NCI-H1105 (cell line): Measurements from ENCODE around the gene SRRD.
A peak's percentile ranks its signal among the peaks of the same experiment; 100 is the strongest.

Source experiments
- DNase-seq: peaks from one replicate; lab custom pipeline; 2025; lab: John Stamatoyannopoulos, UW

Gene SRRD

DNA sequence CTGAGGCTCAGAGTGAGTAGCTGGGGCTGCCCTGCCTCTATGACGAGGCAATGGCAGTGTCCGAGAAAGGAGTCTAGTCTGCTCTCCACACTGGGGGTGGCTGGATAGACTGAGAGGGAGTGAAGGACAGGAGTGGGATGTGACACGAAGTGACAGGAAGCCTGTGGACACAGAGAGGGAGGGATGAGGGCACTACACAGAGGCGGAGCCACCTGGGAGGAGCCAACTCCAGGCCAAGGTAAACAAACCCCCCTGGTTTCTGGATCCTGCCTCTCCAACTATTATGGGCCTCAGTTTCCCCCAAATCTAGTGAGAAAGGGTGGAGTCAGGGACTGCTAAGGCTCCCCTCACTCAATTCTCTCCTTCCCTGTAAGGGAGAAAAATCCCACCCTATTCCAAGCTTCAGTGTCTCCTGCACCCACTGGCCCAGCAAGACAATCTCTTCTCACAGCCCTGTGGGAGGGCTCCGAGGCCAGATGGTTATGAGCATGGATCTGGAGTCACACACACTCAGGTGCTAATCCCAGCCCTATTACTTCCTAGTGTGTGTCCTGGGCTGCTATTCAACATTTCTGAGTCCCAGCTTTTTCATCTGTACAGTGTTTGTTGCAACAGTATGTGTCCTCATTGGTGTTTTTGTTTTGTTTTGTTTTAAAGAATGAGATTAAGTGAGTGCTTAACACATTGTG is 29.7 kb upstream of the SRRD start:
- no peak for DNase-seq

- no peak for DNase-seq
Observed at GRCh38 chr22:26457661-26458272, 25.9 kb upstream of the SRRD start.

GRCh38 chr22:26460202-26460601 is 23.5 kb upstream of the SRRD start:
- DNase-seq: no peak

- peak; percentile 28 for DNase-seq
Observed at GRCh38 chr22:26461188-26461810, 22.4 kb upstream of the SRRD start.

DNA sequence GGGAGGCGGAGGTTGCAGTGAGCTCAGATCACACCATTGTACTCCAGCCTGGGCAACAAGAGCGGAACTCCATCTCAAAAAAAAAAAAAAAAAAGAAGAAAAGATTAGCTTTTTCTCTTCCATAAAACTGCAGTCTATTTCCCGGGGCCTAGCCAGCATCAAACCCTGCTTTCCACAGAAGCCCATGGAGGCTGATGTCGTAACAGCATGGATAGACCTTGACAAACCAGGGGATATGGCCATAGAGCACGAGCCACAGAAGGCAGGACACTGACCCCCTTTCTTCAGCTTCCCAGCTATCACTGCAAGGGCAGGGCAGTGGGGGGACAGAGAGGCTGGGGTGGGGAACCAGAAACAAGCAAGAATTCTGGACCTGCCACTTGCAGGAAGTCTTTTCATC is 21.6 kb upstream of the SRRD start:
- DNase-seq: no peak

DNA sequence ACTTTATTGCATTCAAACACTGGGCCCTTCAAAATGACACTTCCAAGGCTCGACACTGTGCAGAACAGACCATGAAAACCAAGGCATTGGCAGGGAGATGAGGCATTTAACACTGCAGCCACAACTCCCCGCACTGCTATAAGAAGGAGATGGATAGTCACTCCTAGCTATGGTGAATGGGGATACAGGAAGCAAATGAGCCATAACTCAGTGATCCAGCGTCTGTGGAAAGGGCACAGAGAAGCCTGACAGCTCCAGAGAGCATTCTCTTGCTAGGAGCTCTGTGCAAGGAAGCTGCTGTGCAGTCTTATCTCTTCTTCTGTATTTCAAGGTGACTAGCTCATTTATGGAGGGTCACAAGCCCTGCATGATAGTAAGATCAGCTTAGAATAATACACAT is 21.0 kb upstream of the SRRD start:
- DNase-seq: no peak

- no peak for DNase-seq
Observed at GRCh38 chr22:26463101-26463661, 20.5 kb upstream of the SRRD start.

GRCh38 chr22:26463688-26464087 is 20.0 kb upstream of the SRRD start:
- no peak for DNase-seq

- no peak for DNase-seq
Observed at GRCh38 chr22:26464312-26464711, 19.4 kb upstream of the SRRD start.

DNA sequence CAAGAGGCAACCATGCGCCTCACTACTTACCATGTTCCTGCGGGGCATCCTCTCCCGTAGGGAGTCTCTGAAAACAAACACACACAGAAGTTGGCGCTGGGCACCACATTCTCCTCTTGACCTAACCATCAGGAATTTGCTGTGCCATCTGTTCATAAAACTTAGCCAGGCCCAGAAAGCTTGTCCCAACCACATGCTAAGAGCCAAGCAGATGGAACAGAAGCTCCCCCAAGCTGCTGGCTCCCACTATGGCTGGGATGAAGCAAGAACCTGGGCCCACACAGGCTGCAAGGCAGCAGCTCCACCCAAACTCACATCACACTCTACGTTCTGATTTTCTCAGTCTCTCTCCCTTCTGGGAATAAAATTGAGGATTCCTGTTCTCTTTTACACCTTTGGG is 17.5 kb upstream of the SRRD start:
- DNase-seq: no peak

GRCh38 chr22:26470807-26471206 is 12.9 kb upstream of the SRRD start:
- no peak for DNase-seq

GRCh38 chr22:26471522-26471921 is 12.2 kb upstream of the SRRD start:
- no peak for DNase-seq

- DNase-seq: no peak
Observed at GRCh38 chr22:26474682-26475081, 9.0 kb upstream of the SRRD start.

DNA sequence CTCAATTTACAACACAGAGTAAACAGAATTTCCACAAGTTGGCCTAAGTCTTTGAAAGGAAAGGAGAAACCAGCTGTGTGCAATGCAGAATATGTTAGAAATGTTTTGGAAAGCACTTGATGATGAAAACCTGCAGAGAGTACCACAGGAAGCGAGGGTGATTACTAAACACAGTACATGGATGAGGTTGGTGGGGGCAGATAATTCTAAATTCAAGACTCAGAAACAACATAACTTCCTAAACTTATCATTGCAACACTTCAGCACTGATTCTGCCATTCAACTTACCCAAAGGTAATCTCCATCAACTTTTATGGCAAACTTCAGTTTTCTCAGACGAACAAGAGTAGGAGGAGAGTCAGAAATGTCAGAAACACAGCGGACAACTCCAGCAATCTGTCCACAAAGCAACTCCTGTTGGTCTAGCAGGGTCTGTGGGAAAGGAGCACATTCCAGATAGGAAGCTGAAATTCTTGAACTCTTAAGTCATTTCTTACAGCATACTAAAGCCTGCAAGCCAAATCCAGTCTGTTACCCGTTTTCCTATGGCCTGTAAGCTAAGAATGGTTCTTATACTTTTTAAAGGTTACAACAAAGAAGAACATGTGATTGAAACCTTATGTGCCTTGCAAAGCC is 6.9 kb upstream of the SRRD start:
- no peak for DNase-seq

DNA sequence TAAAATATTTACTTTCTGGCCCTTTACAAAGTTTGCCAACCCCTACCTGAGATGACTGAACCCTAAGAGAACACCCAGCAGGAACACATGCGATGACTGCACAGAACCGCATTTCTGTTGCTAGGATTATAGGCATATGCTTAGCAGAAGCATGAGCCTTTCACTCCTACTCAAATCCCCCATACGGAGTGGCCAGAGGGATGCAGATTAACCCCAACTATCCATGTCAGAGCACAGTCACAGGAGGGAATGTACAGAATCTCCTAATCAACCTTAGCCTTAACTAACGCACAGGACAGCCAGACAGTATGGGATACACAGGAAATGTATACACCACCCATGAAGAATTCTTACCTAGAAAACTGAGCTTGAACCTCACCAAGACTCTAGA is 6.3 kb upstream of the SRRD start:
- no peak for DNase-seq

DNA sequence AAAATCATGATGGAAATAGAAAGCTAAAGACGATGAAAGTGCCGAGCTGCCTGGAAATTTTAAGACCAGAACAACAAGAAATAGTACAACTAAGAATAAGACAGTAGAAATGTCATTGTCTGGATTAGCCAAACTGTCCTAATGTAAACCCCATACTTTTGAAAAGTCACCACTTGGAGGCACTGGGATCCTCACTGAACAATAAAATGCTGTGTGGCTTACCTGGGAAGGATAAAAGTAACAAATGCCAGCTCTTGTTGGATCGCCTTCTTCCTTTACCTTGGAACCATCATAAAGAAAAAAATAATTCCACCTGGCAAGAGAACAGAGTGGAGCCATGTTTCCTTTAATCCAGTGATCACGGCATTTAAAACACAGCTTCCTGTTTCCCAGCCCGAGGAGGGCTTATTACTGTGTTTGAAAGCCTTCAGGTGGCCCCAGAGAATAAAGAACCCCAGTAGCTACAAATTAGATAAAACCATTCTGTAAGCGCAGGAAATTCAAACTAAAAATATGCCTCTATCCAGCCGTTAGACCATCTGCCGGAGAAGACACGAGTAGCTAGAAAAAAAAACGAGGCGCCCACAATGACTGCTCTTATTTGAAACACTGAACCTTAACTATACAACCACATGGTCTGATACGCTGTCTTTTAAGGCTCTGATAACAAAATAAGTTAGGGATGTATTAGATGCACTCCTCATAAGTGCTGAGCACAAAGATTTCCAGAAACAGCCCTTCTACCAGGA is 4.5 kb upstream of the SRRD start:
- no peak for DNase-seq

GRCh38 chr22:26479792-26480610 is 3.7 kb upstream of the SRRD start:
- DNase-seq: no peak

- no peak for DNase-seq
Observed at GRCh38 chr22:26480611-26480932, 3.1 kb upstream of the SRRD start.

DNA sequence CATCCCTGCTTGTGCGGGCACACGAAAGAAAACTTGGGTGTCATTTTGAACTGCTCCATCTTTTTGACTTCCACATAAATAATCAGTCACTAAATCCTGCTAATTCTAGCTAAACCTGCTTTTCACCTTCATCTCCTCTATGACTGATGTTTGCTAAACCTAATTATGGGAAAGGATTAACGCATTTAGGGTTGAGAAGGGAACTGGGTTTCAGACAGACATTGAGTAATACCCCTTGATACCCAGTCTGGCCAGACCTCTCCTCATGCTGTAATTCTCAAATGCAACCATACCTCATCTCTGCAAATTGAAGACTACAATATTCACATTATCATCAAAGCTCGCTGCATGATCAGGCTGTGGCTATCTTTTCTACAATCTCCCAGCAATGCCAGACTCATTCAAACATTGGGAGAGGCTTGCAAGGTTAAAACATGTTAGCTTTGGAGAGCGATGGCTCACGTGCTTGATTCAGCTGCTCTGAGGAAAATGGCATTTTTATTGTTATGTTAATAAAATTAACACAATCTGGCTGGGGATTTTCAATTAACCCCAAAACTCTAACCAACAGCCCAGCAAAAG is 2.5 kb upstream of the SRRD start:
- no peak for DNase-seq

DNA sequence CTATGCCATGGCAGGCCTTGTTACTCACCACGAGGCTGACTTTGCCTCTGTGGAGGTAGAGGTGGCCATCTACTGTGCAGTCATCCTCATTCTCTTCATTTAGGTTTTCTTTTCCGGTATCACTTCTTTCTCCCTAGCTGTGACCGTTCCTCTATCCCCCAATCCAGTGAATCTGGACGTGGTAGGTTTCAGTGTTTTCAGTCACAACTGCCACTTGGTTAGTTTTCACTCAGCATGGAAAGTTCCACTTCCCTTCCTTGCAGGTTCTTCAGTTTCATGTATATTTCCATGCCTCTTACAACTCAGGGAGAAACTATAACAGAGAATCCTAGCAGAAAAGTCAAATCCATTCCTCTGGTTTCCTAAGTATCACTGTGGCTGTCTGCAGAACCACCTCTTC is 2.0 kb upstream of the SRRD start:
- DNase-seq: no peak

DNA sequence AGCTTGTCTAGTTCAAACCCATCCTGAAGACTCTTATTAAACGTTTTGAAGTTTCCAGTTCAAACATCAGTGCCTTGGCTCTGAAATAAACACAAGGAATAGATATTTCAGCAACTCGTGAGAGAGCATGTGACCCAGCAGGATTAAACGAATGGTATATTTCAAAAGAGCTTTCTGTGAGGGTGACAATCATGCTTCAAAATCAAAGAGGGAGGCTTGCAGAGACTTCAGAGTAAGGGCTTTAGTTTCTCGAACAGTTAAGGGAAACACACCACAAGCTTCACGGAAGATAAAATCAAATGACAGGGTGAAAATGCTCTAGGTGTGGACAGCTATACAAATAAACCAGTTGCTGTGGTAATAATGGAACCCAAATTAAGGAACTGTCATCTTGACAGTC is 1.5 kb upstream of the SRRD start:
- DNase-seq: no peak
